ENCODE measurements around the gene NTN1. TPM values are rescaled to one million over a fixed set of nuclear protein-coding genes. Genes with fewer than 3 reads are reported as not detected.

NTN1 gene
- total RNA-seq, 1 donor, result 0.81 TPM

- no peak for DNase-seq (ENCODE audit: low read depth)
- H3K4me3 ChIP-seq (ENCODE audit: low read depth, low read length), result no peak overlapping the region
Observed at GRCh38 chr17:9140550-9141424, 119.5 kb downstream of the NTN1 start.

GRCh38 chr17:9141425-9141753, 120.1 kb downstream of the NTN1 start:
- no peak for TF ChIP-seq CTCF (IDR thresholded peaks at IDR 0.05; ENCODE audit: insufficient read depth, low read length)
- no peak overlapping the region for H3K4me3 ChIP-seq (ENCODE audit: low read depth, low read length)

More at GRCh38 chr17:9140550-9141424, 119.5 kb downstream of the NTN1 start:
- TF ChIP-seq CTCF (IDR thresholded peaks at IDR 0.05; ENCODE audit: insufficient read depth, low read length), result no peak

GRCh38 chr17:9142772-9143494, 121.6 kb downstream of the NTN1 start:
- no peak for DNase-seq (ENCODE audit: low read depth)
- no peak overlapping the region for H3K4me3 ChIP-seq (ENCODE audit: low read depth, low read length)
- no peak for TF ChIP-seq CTCF (IDR thresholded peaks at IDR 0.05; ENCODE audit: insufficient read depth, low read length)

More at GRCh38 chr17:9141425-9141753, 120.1 kb downstream of the NTN1 start:
- no peak for DNase-seq (ENCODE audit: low read depth)

- TF ChIP-seq CTCF (IDR thresholded peaks at IDR 0.05; ENCODE audit: insufficient read depth, low read length), result no peak
Observed at GRCh38 chr17:9144502-9145249, 123.4 kb downstream of the NTN1 start.

GRCh38 chr17:9146064-9146463, 124.8 kb downstream of the NTN1 start:
- no peak for TF ChIP-seq CTCF (IDR thresholded peaks at IDR 0.05; ENCODE audit: insufficient read depth, low read length)
- no peak overlapping the region for H3K4me3 ChIP-seq (ENCODE audit: low read depth, low read length)
- no peak for DNase-seq (ENCODE audit: low read depth)

More at GRCh38 chr17:9144502-9145249, 123.4 kb downstream of the NTN1 start:
- no peak for DNase-seq (ENCODE audit: low read depth)
- H3K4me3 ChIP-seq (ENCODE audit: low read depth, low read length), result no peak overlapping the region

- H3K4me3 ChIP-seq (ENCODE audit: low read depth, low read length), result no peak overlapping the region
- no peak for TF ChIP-seq CTCF (IDR thresholded peaks at IDR 0.05; ENCODE audit: insufficient read depth, low read length)
- no peak for DNase-seq (ENCODE audit: low read depth)
Observed at GRCh38 chr17:9148905-9149525, 127.7 kb downstream of the NTN1 start.
